GM12892 (cell line): ENCODE data around the gene ADGRL3.
"Not testable (repeated sequence)": the region's sequence is repeated elsewhere in the genome, so short reads cannot be mapped to it uniquely, and the experiment has no call there.

Source experiments
- DNase-seq: peaks from one replicate; pipeline ENCODE4 v3.0.0; 2011; ENCODE audit not compliant: insufficient read length
- FAIRE-seq: peaks from 2 replicates; lab custom pipeline; 2011; peaks lifted over from hg19 to GRCh38; lab: Jason Lieb, UNC
- POLR2A ChIP-seq: IDR thresholded peaks from 2 replicates; pipeline ENCODE4 v1.6.1; 2011; ENCODE audit warnings: low read depth, low read length, control low read depth
- POLR2AphosphoS5 ChIP-seq: IDR thresholded peaks from 2 replicates; pipeline ENCODE4 v1.6.1; 2011; ENCODE audit warnings: low read depth, low read length, control low read depth
- TAF1 ChIP-seq: IDR thresholded peaks from 2 replicates; pipeline ENCODE4 v1.6.1; 2011; ENCODE audit warnings: low read depth, mild to moderate bottlenecking, control low read depth, low read length, borderline replicate concordance

Gene ADGRL3

DNA sequence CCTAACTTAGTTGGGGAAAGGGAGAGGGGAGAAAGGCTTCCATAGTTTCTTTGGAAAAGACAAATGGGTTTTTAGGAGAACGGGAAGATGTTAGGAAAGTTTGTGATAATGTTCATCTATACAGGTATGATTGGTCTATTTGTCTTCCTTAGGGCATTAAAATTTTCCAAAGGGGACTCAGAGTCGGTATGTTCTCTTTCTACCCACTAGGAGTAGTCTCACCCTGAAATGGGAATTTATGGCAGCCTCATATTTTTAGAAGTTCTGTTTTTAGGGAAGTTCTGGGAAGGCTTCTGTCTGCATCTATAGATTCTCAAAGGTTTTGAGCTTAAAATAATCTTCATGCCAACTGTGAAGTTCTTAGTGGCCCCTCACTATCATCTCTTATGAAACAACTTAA, 637.3 kb downstream of the ADGRL3 start:
- no peak for DNase-seq
- TF ChIP-seq POLR2A, result no peak
- TF ChIP-seq TAF1, result no peak
- TF ChIP-seq POLR2AphosphoS5, result no peak
- no peak for FAIRE-seq

GRCh38 chr4:61838072-61838471, 637.9 kb downstream of the ADGRL3 start:
- TF ChIP-seq POLR2AphosphoS5 (no peak), POLR2A (no peak), TAF1 (no peak)
- FAIRE-seq (no peak), DNase-seq (no peak)

DNA sequence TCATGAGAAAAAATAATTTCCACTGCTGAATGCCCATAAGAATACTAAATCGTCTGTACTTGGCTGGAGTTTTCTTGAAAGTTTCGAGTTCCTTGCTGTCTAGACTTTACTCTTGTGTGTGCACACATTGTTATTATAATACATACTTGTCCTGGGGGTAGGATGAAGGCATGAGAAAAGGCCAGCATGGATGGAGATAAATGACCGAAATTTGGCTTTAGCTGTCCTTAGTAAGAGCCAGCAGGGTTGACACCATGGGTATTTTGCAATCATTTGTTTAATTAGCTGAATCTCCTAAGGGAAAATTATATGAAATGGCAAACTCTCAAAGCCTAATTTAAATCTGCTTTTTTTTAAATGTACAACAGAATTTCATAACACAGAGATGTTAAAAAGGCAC, 641.6 kb downstream of the ADGRL3 start:
- no peak for TF ChIP-seq TAF1
- no peak for TF ChIP-seq POLR2A
- TF ChIP-seq POLR2AphosphoS5, result no peak
- no peak for DNase-seq
- FAIRE-seq, result no peak

DNA sequence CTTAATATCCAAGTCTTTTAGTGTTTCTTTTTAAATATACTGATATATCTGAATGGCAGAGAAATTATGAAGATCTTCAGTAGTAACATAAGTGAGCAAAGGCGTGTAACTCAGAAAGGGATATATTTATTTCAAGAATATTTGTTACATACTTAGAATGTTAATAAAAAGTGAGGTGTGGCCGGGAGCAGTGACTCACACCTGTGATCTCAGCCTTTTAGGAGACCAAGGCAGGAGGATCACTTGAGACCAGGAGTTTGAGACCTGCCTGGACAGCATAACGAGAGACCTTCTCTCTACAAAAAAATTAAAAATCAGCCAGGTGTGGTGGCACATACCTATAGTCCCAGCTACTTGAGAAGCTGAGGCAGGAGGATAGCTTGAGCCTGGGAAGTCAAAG, 651.0 kb downstream of the ADGRL3 start:
- no peak for DNase-seq
- FAIRE-seq, result no peak
- TF ChIP-seq TAF1, result no peak
- TF ChIP-seq POLR2AphosphoS5, result no peak
- no peak for TF ChIP-seq POLR2A

DNA sequence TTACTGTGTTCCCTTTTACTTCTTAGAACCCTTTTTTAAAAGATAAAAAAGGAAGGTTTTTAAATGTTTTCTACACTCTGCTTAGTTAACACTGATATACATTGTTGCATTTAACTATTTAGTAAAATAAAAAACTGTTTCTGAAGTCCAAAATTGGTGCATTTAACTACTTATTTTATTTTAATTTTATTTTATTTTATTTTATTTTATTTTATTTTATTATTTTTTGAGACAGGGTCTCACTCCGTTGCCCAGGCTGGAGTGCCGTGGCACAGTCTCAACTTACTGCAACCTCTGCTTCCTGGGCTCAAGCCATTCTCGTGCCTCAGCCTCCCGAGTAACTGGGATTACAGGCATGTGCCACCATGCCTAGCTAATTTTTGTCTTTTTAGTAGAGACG, 652.0 kb downstream of the ADGRL3 start:
- not testable (repeated sequence) for DNase-seq, FAIRE-seq

GRCh38 chr4:61853041-61853440, 652.9 kb downstream of the ADGRL3 start:
- FAIRE-seq (no peak), DNase-seq (no peak)
- no peak for TF ChIP-seq TAF1
- no peak for TF ChIP-seq POLR2A
- no peak for TF ChIP-seq POLR2AphosphoS5

DNA sequence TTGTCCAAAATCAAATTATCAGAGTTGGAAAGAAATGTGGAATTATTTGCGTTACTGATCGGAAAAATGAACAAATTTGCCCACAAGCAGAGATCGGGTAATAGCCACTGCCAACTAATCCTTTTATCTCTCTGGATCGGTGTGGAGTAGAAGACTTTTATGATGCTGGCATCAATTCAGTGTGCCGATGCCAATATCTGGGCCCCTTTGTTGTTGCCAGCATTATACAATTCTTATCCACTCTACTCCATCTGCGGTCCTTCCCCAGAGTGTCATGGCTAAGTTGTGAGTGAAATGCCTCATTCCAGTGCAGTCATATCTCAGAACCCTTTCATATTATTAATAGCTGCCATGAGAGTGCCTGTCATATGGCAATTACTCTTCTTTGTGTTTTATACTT, 660.2 kb downstream of the ADGRL3 start:
- TF ChIP-seq TAF1, result no peak
- TF ChIP-seq POLR2A, result no peak
- TF ChIP-seq POLR2AphosphoS5, result no peak
- FAIRE-seq (no peak), DNase-seq (no peak)

DNA sequence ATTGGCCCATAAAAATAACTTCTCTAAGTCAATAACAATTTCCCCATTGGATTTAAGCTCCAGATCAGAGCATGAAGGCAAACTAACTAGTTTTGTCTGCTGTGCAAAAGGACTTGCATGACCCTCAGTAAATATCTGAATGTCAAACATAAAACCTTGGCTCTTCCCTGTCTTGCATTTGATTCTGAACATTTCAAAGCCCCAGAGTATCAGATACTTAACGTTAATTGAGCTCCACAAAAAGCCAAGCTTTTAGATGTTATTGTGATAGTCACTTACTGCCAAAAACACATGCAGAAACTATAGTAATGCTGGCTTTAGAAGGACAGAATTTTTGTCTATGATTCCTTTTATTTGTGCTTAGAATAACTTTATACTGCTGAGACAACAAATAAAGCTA, 664.2 kb downstream of the ADGRL3 start:
- DNase-seq (no peak), FAIRE-seq (no peak)
- TF ChIP-seq POLR2AphosphoS5 (no peak), POLR2A (no peak), TAF1 (no peak)

GRCh38 chr4:61866378-61867030, 666.4 kb downstream of the ADGRL3 start:
- FAIRE-seq, result no peak
- no peak for DNase-seq
- TF ChIP-seq TAF1, result no peak
- TF ChIP-seq POLR2AphosphoS5, result no peak
- TF ChIP-seq POLR2A, result no peak

DNA sequence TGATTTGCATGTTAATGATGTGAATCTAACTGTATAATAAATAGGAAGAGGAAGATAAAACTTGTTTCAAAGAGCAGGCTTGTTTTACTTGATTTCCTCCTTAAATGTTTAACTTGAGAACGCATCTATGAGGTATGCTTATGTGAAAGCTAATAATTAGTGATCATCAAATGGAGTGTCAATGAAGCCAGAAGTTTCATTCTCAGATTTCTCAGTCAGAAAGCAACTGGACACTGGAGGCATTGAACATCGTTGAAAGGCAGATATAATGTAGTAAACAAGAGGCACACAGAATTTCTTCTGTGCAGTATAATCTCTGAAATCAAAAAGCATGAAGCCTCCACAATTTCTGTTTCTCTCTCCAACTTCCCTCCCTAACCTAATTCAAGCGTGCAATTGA, 672.9 kb downstream of the ADGRL3 start:
- FAIRE-seq, result no peak
- DNase-seq, result no peak
- no peak for TF ChIP-seq POLR2A
- no peak for TF ChIP-seq TAF1

DNA sequence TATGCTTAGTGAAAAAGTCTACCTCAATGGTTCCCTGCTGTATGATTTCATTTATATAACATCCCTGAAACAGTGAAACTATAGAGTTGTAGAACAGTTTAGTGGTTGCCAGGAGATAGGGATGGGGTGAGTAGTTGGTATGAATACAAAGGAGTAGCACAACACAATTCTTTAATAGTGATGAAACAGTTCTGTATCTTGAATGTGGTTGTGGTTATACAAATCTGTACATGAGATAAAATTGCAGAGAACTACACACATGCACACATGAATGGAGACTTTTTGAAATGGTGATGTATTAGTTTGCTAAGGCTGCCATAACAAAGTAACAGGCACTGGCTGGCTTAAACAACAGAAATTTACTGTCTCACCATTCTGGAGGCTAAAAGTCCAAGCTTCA, 677.1 kb downstream of the ADGRL3 start:
- FAIRE-seq, result no peak
- TF ChIP-seq POLR2A (no peak), TAF1 (no peak), POLR2AphosphoS5 (no peak)
- DNase-seq, result no peak

DNA sequence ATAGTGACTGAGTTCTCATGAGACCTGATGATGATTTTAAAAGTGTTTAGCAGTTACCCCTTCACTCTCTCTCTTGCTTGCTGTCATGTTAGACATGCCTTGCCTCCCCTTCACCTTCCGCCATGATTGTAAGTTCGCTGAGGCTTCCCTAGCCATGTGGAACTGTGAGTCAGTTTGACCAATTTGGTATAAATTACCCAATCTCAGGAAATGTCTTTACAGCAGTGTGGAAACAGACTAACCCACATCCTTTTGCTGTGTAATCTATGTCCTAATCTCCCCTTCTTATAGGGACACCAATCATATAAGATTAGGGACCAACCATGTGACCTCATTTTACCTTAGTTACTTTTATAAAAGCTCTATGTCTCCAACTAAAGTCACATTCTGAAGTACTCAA, 677.8 kb downstream of the ADGRL3 start:
- no peak for DNase-seq
- no peak for TF ChIP-seq POLR2A
- no peak for TF ChIP-seq TAF1
- no peak for TF ChIP-seq POLR2AphosphoS5
- no peak for FAIRE-seq
